ENCODE data around the gene TMEM176B.
"Not testable (repeated sequence)": the region's sequence is repeated elsewhere in the genome, so short reads cannot be mapped to it uniquely, and the experiment has no call there.

Gene TMEM176B

DNA sequence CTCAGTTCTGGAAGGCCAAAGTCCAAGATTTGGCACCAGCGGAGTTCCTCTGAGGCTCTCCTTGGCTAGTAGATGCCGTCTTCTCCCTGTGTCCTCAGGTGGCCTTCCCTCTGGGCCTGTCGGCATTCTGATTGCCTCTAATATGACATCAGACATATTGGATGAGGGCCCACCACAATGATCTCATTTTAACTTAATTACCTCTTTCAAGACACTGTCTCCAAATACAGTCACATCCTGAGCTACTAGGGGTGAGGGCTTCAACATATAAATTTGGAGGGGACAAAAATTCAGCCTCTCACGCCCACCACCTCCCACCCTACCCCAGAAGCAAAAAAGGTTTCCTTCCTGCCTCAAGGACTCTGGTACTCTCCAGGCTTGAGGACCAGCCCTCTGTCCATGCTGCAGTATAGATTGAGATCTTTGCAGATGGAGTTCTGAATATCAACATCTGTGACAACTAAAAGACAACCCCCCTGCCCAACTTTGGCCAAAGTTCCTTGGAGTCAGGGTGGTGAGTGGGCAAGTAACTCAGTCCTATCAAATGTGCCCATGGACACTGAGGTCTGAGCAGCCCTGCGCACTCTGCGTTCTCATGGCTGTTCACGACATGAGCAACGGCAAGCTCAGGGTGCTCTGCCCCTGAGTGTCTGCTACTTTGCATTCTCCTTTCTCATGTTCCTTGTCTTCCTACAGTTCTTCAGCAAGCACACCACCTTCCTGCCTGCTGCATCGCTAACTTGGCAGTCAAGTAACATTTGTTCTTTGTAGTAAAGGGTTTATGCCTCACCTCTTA lies 11.5 kb downstream of the TMEM176B start:
- DNase-seq, result no peak

DNA sequence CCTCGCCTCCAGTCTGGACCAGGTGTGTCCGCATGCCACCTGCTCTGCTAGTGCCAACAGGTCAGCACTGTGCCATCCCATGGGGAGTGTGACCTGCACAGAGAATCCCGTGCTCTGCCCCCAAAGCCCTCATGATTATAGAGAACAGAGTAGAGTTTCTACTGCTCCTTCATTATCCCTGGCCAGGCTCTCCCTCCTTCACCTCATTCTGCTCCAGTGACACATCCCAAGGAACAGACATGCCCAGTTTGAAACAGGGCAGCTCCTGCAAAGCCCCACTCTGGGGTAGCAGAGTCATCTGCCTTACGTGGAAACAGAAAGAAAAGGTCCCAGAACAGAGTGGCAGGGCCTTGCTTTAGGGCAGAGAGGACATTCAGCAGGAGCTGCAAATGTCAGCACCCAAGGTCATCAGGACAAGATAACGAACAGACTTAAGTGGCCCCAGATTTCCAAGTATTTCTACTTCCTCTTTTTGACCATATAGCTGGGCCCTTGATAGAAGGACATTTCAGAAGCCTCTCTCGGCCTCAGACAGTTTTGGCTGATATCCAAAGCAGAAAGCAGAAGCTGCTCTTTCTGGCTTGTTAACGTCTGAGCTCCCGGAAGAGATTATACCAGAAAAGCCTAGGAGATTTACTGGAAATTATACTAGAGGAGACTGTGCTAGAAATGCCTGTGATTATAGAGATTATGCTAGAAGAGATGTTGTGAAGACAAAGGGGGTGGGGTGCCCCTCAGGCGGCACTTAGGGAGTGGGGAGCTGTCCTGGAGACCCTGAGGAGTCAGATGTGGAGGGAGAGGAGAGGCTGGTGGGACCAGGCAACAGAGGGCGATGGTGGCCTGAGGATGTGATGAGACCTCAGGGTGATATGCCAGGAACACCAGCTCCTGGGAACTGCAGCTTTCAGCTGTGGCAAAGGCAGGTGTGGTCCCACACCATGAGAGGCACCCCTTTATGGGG lies 12.6 kb downstream of the TMEM176B start:
- DNase-seq, result no peak

DNA sequence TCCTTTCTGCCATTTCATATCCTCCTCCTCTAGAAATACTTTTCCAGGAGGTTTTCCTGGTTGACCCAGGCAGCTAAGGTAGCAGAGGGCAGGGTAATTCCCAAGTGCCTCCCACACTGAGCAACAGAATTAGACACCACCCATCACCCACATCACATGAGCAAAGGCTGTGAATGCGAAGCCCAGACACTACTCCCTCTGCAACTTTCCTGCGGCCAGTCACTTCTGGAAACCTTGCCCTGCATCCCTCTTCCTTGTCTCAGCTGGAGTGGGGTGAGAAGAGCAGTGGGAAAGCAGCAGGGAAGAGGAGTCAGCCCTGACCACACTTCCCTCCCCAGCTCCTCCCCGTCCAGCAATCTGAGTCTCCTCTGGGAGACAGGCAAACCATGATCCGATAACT lies 15.2 kb downstream of the TMEM176B start:
- no peak for DNase-seq

DNA sequence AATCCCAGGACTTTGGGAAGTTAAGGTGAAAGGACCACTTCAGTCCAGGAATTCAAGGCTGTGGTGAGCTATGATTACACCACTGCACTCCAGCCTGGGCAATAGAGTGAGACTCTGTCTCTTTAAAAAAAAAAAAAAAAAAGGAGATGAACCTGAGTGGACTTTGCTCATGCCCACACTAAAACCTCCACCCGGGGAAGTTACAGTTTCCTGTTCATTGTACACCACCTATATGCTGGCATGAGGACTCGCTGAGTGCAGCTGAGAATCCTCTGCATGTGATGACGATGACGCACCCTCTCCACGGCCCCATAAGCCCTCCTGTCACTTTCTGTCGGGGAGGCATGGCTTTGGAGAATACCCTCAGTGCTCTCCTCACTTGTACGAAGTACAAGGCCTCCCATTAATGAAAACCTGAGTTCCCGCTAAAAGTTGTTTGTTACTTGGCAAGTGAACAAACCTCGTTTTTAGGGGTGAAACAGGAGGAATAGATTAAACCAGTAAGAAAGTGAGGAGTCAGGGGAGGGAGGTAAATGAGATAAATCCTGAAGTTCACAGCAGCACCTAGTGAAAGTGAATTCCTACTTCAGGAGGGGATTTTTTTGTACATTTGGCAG lies 15.9 kb downstream of the TMEM176B start:
- DNase-seq, result no peak

DNA sequence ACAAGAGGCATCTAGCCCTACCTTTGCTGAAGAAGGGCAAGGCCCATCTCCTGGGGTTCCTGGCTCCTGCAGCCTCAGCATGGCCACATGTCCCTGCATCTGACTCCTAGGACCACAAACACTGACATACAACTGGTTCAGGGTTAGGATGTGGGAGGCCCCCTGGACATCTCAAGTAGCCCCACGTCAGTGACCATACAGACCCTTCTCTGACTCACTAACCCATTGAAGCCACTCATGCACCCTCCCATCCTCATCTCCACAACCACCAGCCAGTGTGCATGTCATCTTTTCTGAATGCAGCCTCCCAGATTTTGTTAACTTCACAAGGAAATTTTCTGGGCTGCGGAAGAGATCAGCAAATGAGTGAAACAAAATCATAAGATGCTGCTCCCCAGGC lies 18.2 kb downstream of the TMEM176B start:
- DNase-seq, result no peak

DNA sequence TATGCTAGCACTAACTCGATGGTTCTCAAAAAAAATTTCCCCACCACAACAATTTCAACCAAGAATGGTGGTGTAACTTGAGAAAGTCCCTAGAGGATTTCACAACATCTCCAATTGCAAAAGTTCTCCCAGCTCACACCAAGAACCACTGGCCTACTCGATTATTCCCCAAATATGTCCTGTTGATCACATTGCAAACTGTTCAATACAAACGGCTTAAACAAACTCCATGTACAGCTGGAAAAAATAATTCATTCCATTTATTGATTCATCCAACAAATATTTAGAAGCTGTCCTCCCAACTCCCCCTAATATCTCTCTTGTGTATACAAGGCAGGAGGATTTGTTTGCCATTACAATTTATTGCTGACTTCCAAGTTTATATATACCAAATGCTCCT lies 19.1 kb downstream of the TMEM176B start:
- no peak for DNase-seq

DNA sequence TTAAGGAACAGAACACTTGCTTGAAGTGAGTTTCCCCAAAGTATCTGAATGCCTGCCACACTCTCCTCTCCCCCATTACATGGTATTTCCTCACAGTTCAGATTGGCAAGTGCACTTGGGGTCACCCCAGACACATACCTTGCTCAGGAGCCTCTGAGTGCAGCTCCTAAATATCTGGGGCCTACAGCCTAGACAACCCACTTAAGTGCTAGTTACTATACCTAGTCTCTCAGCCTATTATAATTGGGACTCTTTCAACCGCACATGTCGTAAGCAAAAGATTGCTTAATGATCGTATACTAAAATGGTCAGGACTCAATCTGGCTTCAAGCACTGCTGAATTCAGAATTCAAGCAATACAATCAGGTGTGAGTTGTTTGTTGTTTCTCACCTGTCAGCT lies 19.9 kb downstream of the TMEM176B start:
- no peak for DNase-seq

DNA sequence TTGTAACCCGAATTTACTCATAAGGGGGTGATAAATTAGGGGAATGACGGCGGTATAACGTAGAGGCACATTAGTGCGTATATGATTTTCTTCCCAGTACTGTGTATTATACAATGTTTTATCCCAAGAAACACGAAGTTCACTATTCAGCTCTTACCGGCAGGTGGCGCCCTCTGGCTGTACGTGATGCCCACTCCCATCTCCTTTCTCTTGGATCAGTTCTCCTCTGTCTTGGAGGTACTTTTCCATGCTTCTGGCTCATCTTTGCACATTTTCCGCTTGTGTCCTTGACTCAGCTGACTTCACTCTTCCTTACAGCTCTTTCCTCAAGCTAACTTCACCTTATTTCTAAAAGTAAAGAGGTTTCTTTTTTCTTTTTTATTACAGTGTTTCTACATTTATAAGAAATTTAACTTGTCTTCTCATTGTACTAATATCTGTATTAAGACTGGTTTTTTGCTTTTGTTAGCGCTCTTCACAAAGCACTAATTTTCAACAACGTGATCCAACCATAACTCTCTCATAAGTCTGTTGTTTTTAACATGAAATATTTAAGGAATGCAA lies 21.3 kb downstream of the TMEM176B start:
- peak; percentile 29 for DNase-seq

DNA sequence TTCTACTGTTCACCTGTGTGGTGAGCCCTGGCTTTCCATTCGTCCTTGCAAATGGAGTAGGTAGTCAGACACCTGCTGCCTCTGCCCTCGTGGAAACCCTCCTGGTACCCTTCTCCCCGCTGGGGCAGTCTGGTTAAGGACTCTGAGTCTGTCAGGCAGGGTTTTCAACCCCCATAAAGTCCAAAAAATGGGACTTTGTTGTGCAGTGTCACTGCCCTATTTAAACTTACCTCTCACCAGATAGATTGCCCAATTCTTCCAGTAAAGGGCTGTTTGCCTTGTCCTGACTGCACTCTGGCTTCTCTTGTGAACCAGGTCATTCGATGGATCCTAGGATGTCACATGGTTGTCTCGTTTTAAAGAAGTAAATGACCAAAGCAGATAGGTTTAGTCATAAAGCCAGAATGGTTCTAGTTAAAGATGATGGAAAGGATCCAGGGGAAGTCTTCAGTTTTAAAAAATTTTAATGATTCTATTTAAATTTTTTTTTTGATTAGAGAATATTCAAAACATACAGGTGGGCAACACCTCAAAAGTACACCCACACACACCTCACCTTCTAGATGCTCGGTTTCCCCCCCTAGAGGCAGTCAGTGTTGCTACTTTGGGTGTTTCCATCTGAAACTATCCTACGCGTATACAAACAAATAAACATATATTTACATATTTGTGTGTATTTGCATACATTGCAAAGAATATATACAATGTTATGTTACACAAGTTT lies 22.0 kb downstream of the TMEM176B start:
- no peak for DNase-seq

DNA sequence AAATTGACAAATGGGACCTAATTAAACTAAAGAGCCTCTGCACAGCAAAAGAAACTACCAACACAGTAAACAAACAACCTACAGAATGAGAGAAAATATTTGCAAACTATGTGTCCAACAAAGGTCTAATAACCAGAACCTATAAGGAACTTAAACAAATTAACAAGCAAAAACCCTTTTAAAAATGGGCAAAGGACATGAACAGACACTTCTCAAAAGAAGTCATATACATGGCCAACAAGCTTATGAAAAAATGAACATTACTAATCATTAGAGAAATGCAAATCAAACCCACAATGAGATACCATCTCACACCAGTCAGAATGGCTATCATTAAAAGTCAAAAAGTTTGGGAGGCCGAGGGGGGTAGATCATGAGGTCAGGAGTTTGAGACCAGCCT lies 26.0 kb downstream of the TMEM176B start:
- not testable (repeated sequence) for DNase-seq

DNA sequence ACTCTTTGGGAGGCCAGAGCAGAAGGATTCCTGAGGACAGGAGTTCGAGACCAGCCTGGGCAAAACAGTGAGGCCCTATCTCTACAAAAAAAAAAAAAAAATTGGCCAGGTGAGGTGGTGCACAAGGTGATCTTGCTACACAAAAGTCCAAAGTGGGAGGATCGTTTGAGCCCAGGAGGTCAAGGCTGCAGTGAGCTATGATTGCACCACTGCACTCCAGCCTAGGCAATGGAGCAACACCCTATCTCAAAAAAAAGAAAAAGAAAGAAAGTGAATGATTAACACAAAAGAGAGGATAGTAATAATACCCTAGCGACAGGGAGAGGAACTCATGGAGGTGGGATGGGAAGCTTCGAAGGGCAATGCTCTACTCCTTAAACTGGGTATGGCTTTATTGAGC lies 30.4 kb downstream of the TMEM176B start:
- DNase-seq, result no peak

DNA sequence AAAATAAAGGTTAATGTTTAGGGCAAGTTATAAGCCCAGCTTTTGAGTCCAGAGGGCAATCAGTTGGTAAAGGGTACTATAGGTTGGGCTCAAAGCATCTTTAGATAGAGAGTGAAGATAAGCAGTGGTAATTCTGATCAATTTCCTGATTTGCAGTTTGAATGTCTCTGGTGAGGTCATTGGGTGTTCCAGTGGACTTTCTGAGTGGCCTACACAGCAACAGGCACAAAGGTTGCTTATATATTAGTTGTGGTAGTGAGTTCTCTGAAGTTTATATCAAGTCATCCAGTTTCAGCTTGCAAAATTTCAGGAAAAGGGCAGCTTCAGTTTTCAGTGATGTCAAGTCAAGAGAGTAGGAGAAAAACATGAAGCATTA lies 33.8 kb downstream of the TMEM176B start:
- DNase-seq, result no peak

DNA sequence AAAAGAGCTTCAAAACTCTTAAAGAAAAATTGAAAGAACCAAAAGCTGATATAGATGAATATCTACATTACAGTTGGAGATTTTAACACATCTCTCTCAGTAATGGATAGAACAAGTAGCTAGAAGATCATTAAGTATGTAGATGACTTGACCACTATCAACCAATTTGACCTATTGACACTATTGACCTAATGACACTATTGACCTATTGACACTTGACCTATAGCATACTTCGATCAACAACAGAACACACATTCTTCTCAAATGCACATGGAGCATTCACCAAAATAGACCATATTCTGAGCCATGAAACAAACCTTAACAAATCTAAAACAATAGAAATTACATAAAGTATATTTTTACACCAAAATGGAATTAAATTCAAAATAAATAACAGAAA lies 40.7 kb downstream of the TMEM176B start:
- no peak for DNase-seq

DNA sequence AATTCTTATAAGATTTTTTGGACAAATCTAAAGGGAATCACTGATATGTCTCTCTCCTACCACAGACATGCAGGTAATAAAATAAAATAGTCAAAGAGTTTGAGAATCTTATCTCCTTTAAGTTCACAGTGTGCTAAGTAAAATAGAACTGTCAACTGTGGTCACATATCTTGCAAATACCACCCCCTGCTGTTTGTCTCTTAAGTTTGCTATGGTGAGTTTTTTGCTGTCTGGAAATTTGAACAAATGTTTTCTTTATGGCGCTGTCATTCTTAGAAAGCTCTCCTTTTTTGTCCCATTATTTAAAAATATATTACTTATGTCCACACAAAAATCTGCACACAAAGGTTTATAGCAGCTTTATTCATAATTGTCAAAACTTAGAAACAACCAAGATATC lies 43.3 kb downstream of the TMEM176B start:
- DNase-seq, result peak; percentile 10

DNA sequence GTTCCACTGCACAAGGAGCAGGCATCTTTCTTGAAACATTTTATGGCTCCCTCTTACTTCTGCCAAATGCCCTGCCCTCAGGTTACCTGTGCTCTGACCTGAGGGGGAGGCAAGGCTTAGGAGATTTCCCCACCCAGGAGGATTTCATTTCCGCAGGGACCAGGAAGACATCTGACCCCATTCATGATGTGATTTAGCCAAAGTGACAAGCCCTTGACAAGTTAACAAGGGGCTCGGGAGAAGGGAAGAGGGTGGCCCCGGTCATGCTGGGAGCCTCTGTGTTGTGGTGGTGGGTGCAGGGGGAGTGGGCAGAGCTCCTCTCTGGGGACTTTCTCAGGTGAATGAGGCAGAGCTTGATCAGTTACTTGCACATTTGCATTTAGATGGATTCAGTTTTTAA lies 44.0 kb downstream of the TMEM176B start:
- no peak for DNase-seq

DNA sequence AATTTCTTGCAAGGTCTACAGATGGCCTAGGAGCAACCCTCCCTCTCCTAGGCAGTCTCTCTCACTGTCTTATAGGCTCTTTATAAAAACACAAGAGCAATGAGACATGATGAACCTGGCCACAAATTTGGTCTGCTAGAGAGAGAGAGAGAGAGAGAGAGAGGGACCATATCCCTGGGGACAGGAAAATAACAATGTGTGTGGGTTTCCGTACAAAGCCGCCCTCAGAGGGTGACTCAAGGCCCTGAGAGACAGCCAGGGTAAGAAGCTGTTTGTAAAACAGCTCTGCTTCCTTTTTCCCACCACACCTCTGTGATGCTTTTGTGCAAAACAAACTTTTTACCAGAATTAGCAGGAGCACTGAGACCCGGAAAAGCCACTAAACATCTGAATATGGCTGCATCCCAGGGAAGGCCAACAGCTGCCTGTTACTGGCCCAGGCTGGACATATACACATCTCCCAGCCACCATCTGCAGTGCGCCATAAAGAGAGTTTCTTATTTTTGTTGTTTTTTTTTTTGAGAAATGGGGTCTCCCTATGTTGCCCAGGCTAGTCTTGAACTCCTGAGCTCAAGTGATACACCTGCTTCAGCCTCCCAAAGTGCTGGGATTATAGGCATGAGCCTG lies 44.6 kb downstream of the TMEM176B start:
- no peak for DNase-seq

DNA sequence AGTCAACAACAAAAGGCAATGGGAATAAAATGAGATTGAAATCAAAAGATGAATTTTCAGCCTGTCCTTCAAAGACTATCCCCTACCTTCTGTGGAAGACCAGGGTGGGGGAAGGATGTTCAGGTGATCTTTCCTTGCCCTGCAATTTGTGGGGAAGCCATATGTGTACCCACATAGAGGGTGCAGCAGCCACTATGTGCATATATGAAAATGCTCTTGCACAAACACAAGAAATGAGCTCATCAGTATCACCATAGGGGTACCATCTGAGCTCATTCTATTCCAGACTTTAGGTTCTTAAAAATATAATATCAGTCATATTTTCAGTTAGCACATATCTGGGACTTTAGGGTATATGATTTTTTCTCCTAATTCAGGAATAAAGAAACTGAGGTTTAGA lies 45.2 kb downstream of the TMEM176B start:
- no peak for DNase-seq

DNA sequence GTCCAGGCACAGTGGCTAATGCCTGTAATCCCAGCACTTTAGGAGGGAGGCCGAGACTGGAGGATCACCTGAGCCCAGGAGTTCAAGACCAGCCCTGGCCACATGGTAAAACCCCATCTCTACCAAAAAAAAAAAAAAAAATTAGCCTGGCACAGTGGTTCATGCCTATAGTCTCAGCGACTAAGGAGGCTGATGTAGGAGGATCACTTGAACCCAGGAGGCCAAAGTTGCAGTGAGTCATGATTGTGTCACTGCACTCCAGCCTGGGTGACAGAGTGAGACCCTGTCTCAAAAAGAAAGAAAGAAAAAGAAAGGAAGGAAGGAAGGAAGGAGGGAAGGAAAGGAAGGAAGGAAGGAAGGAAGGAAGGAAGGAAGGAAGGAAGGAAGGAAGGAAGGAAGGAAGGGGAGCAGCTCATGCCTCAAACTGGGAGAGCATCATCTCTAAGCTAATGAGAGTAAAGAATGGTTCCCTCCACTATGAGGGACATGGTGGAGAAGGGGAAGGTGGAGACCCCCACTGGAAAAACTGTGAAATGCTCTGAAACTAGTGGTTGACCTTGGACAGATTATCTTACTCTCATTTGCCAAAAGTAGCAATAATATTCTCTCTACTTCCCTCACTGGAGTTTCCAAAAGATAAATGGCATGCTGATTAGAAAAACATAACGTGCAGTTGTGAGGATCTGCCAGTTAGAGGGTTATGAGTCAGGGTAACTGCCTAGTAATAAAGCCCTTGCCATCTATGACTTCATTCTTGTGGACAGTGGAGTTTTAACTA lies 46.1 kb downstream of the TMEM176B start:
- DNase-seq, result no peak

DNA sequence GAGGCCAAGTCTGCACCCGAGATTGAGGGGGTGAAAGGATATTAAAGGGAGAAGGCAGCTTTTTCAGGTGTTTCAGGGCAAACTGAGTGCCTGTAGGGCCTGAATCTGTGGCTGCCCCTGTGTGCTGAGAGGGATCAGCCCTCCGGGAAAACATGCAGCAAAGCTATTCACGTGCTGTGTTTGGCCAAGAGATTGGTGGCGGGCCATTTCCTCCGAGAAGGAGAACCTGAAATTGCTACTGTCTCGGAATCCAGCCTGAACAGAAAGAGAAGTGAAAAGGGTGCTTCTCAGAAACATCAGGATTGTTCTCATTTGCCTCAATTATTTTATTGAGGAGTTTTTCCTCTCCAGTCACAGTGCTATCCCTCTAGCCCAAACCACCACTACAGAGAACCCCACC lies 46.9 kb downstream of the TMEM176B start:
- no peak for DNase-seq

DNA sequence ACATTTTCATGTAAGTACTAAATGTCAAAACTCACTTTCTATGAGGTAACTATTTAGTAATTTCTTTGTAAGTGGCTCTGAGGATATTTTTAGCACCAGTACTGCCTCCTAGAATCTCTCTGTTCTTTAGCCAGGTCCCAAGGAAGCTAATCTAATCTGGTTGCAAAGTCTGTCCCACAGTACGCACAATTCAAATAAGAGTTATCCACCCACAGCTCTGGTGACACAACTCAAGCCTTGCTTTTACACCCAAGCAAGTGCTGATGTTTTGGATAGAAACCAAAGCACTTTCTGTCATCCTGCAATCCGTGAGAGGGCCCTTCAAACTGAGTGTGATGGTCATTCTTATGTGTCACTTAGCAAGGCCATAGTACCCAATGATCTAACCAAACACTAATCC lies 48.5 kb downstream of the TMEM176B start:
- DNase-seq, result no peak

DNA sequence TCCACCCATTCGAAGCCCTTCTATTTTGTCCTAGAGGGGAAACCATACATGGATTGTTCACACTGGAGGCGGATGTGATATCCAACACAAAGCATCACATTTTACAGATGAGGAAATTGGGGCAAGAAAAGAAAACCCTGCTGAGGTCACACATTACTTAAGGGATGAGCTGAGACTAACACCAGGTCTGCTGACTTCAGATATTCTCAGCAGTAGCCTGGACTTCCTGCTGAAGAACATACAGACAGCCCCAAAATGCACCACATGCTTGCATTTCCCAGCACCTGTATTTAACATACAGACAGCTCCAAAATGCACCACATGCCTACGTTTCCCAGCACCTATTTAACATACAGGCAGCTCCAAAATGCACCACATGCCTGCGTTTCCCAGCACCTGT lies 51.8 kb downstream of the TMEM176B start:
- DNase-seq, result no peak
